DOHH2 (cell line): ENCODE results near the gene RFC5.
"Not testable (repeated sequence)": the region's sequence is repeated elsewhere in the genome, so short reads cannot be mapped to it uniquely, and the experiment has no call there.

Experiments
- H3F3A ChIP-seq: fragments of 200-600 bp; sonication (generic), shearing (Covaris generic); 2 replicates; pipeline ENCODE4 v1.6.0; 2016; ENCODE audit warnings: antibody characterized with exemption, mild to moderate bottlenecking; ENCODE audit not compliant: control insufficient read depth, insufficient read depth
- H3K27ac ChIP-seq: fragments of 200-600 bp; sonication (generic); 2 replicates; pipeline ENCODE4 v1.5.1; 2014; ENCODE audit warnings: low read depth, mild to moderate bottlenecking, low read length, moderate library complexity
- H3K27me3 ChIP-seq: fragments of 200-600 bp; sonication (generic); 2 replicates; pipeline ENCODE4 v1.6.1; 2014; ENCODE audit warnings: mild to moderate bottlenecking, low read length, mixed read lengths; ENCODE audit not compliant: control insufficient read depth
- H3K36me3 ChIP-seq: fragments of 200-600 bp; sonication (generic); 2 replicates; pipeline ENCODE4 v1.6.1; 2014; ENCODE audit warnings: mild to moderate bottlenecking, low read length, moderate library complexity, mixed read lengths; ENCODE audit not compliant: control insufficient read depth
- H3K4me1 ChIP-seq: fragments of 200-600 bp; sonication (generic); 2 replicates; pipeline ENCODE4 v1.6.1; 2014; ENCODE audit warnings: mild to moderate bottlenecking, low read length, mixed read lengths; ENCODE audit not compliant: control insufficient read depth
- H3K4me2 ChIP-seq: fragments of 200-600 bp; sonication (generic); 2 replicates; pipeline ENCODE4 v1.6.0; 2014; ENCODE audit warnings: mild to moderate bottlenecking, low read length, moderate library complexity
- H3K4me3 ChIP-seq: fragments of 200-600 bp; sonication (generic); 2 replicates; pipeline ENCODE4 v1.5.1; 2014; ENCODE audit warnings: mild to moderate bottlenecking, low read length, mixed read lengths
- H3K79me2 ChIP-seq: fragments of 200-600 bp; sonication (generic); 2 replicates; pipeline ENCODE4 v1.6.1; 2014; ENCODE audit warnings: mild to moderate bottlenecking, low read length, mixed read lengths; ENCODE audit not compliant: control insufficient read depth
- H3K9me2 ChIP-seq: fragments of 200-600 bp; sonication (generic); replicated peaks from 2 replicates; pipeline ENCODE4 v1.6.1; 2014; ENCODE audit warnings: mild to moderate bottlenecking, low read length, mixed read lengths; ENCODE audit not compliant: control insufficient read depth
- H3K9me3 ChIP-seq: fragments of 200-600 bp; sonication (generic); 2 replicates; pipeline ENCODE4 v1.6.1; 2014; ENCODE audit warnings: antibody characterized with exemption, low read length, mixed read lengths; ENCODE audit not compliant: control insufficient read depth, insufficient read depth
- H4K20me1 ChIP-seq: fragments of 200-600 bp; sonication (generic); 2 replicates; pipeline ENCODE4 v1.6.0; 2014; ENCODE audit warnings: low read depth, mild to moderate bottlenecking, antibody characterized with exemption, low read length, moderate library complexity; ENCODE audit not compliant: control insufficient read depth, insufficient read depth
- EZH2phosphoT487 ChIP-seq: fragments of 200-600 bp; sonication (generic); IDR thresholded peaks from 2 replicates; pipeline ENCODE4 v1.6.1; 2017; ENCODE audit warnings: borderline replicate concordance, mild to moderate bottlenecking, antibody characterized with exemption, low read length, moderate library complexity, mixed read lengths
- TF ChIP-seq, protein P1 (sequence below): fragments of 200-600 bp; sonication (generic); IDR thresholded peaks from one replicate; pipeline ENCODE4 v1.5.1; 2014; ENCODE audit warnings: antibody characterized with exemption, mild to moderate bottlenecking, low read depth, low read length; ENCODE audit not compliant: poor library complexity, severe bottlenecking

The RFC5 gene

DNA sequence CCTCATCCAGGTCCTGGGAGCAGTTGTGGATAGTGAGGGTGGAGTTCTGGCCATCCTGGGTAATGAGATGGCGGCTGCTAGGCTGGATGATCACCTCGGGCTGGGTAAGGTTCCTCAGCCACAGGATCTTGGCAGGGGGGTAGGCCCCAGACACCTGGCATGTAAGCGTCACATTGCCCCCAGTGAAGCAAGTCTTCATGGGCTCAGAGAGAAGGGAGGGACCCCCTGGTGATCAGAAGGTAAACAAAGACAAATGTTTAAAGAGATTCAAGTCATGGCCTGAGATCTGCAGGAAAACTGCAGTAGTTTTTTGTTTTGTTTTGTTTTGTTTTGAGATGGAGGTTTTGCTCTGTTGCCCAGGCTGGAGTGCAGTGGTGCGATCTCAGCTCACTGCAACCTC lies 57.3 kb downstream of the RFC5 start:
- H3K9me3 ChIP-seq, result no peaks in the 10 kb centered on the region
- no peak overlapping the region for H3K27ac ChIP-seq
- no peaks in the 10 kb centered on the region for H3K79me2 ChIP-seq
- H3F3A ChIP-seq, result no peaks in the 10 kb centered on the region
- no peak overlapping the region for H3K4me2 ChIP-seq
- H3K4me1 ChIP-seq, result no peaks in the 10 kb centered on the region
- TF ChIP-seq, protein P1, sequence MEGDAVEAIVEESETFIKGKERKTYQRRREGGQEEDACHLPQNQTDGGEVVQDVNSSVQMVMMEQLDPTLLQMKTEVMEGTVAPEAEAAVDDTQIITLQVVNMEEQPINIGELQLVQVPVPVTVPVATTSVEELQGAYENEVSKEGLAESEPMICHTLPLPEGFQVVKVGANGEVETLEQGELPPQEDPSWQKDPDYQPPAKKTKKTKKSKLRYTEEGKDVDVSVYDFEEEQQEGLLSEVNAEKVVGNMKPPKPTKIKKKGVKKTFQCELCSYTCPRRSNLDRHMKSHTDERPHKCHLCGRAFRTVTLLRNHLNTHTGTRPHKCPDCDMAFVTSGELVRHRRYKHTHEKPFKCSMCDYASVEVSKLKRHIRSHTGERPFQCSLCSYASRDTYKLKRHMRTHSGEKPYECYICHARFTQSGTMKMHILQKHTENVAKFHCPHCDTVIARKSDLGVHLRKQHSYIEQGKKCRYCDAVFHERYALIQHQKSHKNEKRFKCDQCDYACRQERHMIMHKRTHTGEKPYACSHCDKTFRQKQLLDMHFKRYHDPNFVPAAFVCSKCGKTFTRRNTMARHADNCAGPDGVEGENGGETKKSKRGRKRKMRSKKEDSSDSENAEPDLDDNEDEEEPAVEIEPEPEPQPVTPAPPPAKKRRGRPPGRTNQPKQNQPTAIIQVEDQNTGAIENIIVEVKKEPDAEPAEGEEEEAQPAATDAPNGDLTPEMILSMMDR, result no peak
- no peak for TF ChIP-seq EZH2phosphoT487
- no peaks in the 10 kb centered on the region for H3K9me2 ChIP-seq
- H3K27me3 ChIP-seq, result peaks cover 8% of the 10 kb centered on the region
- no peak overlapping the region for H3K4me3 ChIP-seq
- H3K36me3 ChIP-seq, result no peaks in the 10 kb centered on the region
- H4K20me1 ChIP-seq, result no peaks in the 10 kb centered on the region

DNA sequence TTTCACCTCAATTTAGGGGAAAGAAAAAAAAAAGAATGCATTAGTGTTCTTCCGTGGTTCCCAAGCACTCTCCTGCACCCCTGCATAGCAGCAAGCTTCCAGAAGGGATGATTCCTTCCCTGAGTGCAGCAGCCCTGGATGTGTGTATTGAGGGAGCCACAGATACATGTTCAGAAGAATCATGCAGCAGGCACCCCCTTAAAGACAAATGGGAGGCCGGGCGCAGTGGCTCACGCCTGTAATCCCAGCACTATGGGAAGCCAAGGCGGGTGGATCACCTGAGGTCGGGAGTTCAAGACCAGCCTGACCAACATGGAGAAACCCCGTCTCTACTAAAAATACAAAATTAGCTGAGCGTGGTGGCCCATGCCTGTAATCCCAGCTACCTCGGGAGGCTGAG lies 65.0 kb downstream of the RFC5 start:
- H3K9me3 ChIP-seq, H3K27me3 ChIP-seq, H3K9me2 ChIP-seq, H3K4me3 ChIP-seq, H3F3A ChIP-seq, H3K36me3 ChIP-seq, H4K20me1 ChIP-seq, H3K79me2 ChIP-seq, H3K4me2 ChIP-seq, H3K27ac ChIP-seq, H3K4me1 ChIP-seq: not testable (repeated sequence)
